ENCODE results near the gene BDNF.

The BDNF gene

DNA sequence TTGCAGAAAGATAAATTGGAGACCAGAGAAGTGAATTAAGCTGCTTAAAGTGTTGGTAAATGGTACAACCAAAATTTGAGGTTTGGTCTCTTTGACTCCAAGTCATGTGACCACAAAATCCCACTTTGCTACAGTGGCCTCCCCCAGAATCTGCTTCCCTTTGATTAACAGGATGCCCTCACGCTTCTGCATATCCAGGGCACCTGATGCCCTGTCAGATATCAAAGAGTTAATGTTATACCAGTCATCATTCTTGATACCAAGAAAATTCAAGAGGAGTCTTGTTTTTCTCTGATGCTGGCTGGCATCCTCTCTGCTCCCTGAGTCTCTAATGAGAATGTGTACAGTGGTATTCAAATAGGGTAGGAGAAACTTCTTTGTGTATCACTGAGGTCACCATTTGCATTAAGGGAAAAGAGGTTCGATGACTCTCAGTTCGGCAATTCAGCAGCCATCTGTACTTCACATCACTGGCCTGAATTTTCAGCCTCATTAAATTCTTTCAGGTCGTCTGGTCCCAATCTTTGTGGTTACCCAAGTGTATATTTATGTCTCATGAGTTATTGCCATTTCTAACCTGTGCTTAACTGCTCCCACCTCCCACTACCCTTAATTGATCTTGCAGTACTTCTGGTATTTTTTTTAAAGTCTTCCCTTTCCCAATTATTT lies 73.9 kb downstream of the BDNF start:
- no peak for DNase-seq (ENCODE audit: low spot score)

DNA sequence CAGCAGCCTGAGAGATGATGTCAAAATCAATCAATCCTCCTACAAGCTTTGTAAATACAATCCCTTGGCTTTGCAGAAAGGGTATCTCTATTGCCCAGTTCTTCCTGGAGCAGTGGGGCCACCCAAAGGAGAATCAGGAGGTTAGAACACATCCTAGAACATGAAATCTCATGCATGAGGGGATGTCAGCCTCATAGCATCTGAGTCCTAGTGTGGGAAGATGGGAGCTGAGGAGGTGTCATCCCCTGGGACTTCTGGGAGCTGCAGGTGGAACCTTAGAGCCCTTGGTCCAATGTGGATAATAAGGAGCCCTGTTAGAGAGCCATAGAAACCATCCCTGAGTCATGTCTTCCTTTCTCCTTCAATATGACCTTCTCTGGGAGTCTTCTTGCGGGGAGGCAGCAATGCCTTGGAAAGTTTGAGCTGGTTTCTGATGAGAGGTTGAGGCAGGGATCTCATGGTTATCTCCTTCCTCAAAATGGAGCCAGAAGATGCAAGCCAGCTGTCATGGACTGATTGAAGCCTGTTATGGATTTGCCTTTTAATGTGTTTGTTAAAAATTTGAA lies 74.8 kb downstream of the BDNF start:
- no peak for DNase-seq (ENCODE audit: low spot score)

DNA sequence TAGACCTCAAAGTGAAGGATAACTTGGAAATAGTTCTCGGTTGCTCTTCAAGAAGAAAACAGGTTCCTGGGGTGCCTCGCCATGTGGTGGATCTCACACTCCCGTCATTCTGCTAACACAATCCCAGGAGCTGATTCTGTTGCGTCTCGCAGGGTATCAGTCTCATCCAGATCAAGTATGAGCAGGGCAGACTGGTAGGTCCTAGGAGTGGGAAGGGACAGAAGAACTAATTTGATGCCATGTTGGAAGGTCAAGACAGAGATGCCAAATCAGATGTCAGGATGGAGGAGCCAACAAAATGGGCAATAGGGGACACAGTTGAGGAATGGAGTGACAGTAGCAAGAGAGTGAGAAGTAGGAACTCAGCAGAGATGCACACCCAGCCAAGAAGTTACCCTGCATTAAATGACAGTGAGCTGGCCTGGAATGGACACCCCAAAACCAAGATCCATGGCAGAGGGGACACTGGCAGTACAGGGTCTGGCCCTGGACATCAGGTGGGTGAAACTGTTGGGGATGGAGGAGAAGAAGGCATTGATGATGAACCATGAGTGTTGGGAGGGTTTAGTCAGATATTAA lies 76.2 kb downstream of the BDNF start:
- DNase-seq (ENCODE audit: low spot score): no peak

DNA sequence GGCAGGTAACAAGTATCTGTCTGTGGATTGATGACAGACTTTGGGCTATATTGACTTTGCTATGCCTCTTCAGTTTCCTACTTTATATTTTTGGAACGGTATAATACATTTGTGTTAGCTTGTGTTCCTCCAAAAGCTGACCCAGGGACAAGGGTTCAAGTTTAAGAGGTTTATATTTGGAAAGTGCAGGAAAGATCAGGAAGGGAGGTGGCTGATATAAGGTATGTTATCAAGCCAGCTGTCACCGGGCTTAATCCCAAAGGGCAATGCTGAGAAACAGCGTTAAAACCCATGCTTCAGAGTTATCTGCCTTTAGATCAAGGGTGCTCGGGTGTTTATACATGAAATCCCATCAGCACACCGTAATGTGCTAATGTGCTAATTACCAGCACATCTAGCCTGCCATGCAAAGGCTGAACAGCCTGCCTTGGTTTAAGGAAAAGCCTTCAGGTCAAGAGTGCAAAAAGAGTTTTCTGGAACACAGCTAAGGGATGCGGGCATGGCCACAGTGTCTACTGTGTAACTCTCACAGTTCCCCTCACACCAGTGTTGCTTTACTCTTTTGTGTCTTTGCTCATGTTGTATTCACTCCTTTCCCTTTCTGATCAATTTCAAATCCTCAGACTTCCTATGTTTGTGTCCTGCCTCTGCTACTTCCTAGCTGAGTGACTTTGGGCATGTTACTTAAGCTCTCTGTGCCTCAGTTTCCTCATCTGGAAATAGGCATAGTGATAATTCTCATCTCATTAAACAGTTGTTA lies 77.5 kb downstream of the BDNF start:
- no peak for DNase-seq (ENCODE audit: low spot score)

DNA sequence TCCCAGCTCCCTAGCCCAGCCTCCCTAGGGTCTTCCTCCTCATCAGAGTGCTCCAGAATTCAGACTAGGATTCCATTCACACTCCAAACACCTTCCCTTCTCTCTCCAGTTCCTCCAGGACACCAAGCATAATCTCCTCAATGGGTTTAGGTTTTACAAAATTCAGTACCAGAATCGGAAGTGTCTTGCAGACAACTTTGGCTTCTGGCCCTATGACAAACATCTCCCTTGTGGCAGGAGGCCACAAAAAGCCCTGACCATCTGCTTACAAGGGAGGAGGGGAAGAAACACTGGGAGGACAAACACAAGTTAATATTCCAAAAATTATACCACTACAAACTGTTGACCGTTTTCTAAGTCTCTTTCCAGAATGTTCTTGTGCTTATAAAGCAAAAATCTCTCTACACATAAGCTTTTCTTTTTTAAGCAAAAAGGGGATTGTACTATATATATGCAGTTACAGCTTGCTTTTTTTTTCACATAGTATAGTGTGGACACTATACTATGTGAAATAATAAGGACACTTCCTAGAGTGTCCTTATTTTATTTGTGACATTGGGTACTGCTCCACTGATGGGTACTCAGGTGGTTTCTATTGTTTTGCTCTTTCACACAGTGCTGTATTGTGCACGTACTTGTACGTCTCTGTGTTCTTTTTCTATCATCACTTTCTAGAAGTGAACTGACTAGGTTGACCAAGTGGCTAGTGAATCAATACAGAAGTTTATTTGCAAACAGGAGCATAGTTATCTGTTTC lies 78.7 kb downstream of the BDNF start:
- no peak for DNase-seq (ENCODE audit: low spot score)

DNA sequence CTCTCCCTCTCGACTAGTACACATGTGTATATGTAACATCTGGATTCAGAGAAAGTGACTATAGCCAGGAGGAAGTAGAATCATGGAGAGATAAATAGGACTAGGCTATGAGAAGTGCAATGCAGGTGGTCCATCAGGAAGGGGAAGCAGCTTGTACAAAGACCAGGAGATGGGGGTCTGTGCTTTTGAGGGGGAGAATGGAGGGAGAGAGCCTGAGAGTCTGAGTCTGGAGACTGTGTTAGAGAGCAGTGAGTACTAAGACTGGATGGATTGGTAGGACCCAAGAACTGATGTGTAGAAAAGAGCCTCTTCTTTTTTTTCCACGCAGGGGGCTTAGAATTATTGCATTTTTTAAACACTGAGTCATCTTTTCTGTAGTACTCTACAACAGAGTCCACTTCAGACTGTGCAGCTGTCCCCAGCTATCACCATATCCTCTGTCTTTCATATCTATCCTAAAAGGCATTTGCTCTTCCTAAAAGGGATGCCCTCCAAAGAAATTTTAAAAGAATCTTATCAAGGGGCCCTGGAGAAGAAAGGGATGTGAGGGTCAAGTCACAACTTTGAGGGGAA lies 80.4 kb downstream of the BDNF start:
- DNase-seq (ENCODE audit: low spot score): no peak

DNA sequence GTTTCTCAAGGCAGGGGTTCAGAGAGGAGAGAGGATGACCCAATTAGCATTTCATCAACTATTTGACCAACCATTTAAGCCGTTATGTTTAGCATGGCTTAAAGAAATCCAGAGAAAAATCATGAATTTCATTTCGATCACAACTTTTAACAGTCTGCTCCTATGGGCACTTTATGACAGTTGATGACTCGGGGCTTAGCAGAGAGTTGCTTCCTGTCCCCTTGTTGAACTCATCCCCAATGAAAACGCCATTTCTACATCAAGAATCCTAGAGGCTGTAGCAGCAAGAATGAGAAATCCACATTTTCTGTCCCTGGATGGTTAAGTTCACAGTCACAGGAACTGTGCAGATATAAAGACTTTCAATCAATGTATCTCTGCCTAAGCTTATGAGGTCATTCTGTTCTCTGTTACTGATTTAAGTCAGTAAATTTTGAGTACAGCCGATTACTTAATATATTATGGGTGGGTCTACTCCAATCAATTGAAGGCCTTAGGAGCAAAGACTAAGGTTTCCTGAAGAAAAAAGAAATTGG lies 81.1 kb downstream of the BDNF start:
- no peak for DNase-seq (ENCODE audit: low spot score)

DNA sequence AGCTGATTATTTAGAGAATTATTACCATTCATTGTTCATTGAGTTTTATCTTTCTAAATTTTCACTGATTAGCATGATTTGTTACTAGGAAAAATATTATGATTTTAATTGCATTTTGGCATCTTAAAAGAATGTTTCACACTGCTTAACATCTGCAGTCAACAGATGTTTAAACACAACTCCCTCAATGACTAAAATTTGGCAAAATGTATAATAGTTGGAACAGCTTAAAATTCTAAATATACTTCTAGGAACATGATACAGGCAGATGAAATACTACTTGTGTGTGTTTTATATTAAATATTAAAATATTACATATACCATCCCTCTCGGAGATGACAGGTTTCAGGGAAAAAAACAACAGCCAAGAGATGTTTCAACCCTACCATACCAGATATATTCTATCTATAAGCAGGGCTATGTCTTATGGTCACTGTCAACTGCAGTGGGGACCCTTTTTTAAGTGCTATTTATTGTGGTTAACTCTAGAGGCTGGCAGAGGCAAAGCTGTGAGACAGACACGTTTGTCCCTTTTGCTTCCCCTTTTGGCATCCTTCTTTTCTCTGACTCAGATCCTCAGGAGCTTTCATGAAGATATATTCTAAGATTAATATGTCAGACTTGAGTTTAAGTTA lies 81.9 kb downstream of the BDNF start:
- DNase-seq (ENCODE audit: low spot score): no peak

DNA sequence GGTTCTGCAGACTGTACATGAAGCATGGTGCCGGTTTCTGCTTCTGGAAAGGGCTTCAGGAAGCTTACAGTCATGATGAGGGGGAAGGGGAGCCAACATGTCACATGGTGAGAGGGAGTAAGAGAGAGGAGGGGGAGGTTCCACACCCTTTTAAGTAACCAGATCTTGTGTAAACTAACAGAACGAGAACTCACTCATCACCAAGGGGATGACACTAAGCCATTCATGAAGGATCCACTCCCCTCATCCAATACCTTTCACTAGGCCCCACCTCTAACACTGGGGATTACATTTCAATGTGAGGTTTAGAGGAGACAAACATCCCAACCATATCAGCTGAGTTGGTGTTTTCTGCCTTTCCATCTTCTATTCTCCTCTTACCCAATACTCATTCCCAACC lies 83.5 kb downstream of the BDNF start:
- DNase-seq (ENCODE audit: low spot score): no peak

DNA sequence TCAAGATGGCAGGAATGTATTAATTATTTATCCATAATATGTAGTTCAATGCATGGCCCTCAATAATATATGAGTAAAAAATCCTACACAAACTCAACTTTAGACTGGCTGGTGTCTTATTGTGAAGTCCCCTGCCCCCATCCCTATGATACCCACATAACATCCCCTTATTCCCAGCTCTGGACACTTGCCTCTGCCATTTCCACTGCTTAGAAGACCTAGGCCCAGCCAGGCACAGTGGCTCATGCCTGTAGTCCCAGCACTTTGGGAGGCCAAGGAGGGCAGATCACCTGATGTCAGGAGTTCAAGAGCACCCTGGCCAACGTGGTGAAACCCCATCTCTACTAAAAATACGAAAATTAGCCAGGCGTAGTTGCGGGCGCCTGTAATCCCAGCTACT lies 84.4 kb downstream of the BDNF start:
- DNase-seq (ENCODE audit: low spot score): no peak

DNA sequence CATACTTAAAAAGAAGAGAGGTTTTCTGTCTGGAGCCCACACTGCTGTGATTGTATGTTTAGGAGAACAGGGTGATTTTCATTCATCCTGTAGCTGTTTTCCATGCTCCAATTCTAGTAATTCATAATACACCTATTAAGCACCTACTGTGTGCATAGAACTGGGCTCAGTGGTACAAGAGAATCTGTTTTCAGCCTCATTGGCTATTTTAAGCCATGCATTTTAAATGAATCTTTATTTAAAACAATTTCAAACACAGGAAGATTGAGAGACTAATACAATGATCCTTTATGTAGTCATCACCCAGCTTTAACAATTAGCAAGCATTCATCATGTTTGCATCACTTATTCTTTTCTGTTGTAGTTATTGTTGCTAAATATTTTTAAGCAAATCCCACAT lies 86.2 kb downstream of the BDNF start:
- no peak for DNase-seq (ENCODE audit: low spot score)

DNA sequence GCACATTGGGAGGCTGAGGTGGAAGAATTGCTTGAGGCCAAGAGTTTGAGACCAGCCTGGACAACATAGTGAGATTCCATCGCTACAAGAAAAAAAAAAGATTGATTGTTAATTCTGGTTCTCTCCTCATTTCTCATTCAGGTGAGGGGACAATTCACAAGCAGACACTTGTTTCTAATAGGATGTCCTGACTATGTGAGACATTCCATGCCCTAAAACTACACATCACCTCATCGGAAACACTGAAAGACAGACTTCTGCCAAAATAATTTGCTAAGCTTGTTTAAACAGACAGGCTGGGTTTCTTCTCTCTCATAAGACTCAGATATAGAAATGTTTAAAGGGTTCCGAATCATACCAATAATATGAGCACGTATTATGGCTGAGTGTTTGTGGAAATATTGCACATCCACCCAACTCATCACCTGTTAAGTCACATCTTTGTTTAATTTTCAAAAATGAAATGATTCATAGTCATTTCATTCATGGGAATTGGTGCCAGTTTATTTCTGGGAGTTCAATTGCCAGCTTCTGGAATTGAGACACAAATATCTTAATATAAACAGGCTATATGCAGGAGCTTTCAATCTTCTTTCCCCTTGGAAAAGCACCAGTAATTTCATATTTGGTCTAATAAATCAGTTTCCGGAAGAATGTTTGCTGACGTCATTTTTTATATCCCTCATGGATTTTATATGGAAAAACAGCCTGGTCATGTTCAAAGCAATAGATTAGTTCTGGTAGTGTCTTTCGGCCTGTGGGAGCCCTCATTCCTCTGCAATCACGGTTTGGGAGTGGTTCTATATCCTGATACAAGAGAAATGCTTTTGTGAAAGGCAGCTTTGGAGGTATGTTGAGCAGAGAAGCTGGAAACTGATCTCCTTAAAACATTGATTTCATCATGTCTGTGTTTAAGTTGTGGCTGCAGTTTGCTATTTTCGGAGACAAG lies 87.0 kb downstream of the BDNF start:
- DNase-seq (ENCODE audit: low spot score): no peak

DNA sequence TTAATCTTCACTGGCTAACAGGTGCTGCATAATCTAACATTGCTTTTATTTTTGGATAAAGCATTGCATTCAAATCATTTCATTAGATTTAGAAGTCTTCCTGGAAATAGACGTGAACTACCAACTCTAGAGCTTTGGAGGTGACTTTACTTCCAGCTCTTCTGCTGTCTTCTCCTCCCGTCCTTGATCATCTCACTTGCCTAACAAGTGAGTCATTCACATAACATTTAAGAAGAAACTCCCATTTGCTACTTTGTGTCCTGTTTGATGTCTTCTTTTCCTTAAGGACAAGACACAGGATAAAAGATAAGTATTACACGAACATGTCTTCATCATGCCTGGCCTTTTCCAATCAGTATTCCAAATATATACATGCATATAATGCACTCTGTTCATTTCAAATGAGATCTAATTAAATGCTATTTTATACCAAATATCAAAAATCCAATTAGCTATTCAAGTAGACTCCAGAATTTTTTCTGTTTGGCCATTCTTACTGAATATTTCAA lies 88.3 kb downstream of the BDNF start:
- DNase-seq (ENCODE audit: low spot score): no peak

DNA sequence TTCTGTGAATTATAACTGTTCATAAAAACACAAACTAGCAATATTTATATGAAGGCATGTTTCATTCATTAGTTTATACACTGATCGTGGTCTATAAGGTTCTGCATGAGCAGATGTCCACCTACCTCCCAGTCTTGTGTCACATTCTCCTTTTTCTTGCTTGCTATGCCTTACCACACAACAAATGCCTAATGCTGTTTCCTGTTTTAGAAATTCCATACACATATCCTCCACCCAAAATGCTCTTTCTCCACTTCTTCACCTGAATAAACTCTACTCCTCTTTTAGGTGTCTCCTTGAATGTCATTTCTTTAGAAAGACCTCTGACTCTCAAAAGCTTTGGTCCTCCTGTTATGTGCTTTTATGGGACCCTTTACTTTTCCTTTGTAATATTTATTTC lies 88.9 kb downstream of the BDNF start:
- no peak for DNase-seq (ENCODE audit: low spot score)

DNA sequence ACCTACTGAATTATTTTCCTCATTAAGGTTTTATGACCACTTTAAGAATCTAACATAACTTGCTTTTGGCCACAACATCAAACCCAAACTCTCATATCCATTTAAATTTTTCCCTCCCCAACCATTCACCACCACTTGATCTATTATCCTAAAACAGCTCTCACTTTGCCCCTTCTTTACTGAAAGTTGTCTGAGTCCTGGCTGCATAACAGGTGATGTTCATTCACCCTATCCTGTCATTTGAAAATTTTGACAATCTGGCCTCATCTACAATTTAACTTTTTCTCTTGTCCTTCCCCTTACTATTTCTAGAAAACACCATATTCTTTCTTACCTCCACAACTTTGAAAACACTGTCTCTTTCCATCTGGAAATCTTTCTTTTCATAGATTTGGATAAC lies 89.3 kb downstream of the BDNF start:
- no peak for DNase-seq (ENCODE audit: low spot score)

DNA sequence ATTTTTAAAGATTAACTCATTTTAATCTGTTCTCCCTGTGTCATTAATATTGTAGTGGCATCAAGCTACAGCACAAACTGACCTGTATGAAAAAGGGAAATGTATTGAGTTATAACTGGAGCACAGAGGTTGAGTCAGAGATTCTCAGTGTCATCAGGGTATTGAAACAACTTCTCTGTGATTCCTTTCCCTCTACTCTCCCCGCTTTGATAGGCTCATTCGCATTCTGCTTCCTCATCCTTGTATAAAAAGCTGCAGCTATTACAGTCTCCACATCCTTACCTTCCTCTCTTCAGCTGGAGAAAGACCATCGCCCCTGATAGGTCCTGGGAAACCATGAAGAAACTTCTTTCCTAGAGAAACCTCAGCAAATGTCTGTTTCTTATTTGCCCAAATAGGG lies 90.0 kb downstream of the BDNF start:
- DNase-seq (ENCODE audit: low spot score): no peak

DNA sequence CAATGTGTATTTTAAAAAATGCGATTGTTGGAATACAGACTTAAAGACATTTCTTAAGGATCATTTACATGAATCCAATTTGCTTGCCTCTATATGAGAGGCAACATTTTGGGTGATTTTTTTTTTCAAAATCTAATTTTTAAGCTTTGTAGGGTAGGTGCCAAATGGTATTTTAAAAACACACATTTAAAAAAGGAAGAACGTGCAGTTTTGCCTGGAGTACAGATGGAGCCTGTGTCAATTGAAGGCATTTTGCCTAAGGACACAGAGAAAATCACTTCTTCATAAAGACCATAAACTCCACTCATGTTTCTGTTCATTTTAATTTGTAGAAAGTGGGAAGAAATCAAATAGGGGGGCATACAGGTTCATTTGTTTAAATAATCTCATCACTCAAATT lies 91.3 kb downstream of the BDNF start:
- DNase-seq (ENCODE audit: low spot score): no peak

DNA sequence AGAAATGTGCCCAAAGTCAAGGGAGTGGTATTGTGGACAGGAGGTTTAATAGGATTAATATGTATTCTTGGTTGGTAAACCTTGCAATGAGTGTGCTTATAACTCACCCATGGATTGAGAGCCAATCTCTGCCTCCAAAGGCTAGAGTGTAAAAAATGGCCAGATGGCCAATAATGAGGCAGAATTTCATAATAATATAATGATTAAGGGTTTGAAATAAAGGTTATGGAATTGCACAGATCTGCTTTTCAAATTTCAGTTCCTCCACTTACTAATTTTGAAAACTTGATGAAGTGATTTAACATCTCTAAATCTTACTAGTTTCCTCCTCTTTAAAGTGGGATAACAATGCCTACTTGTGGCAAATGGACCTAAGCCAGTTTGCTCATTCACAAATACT lies 94.8 kb downstream of the BDNF start:
- DNase-seq (ENCODE audit: low spot score): no peak

Measured in HuH-7.5 (cell line).